HCT116 (cell line): ENCODE data around the gene TEX54. TPM values are rescaled to one million over a fixed set of nuclear protein-coding genes. Genes with fewer than 3 reads are reported as not detected.

Experiments
- ATAC-seq: fragments of 200-7000 bp; cut with Tn5 transposase; 2 replicates; pipeline ENCODE4 v1.9.1; 2020; ENCODE audit warnings: mild to moderate bottlenecking, moderate library complexity
- BruUV-seq: library from RNA; stranded (reverse); fragments of 400-500 nt; replicated peaks from 2 replicates; lab custom pipeline; 2021; lab: Mats Ljungman, UMichigan
- CTCF ChIA-PET: fragments of 300-600 bp; sonication (Branson Sonifier 250); formaldehyde crosslinking; loops from one replicate; lab custom pipeline; 2021; ENCODE audit warnings: antibody characterized with exemption; lab: Charles Lee
- POLR2A ChIA-PET: fragments of 300-600, 350-600 bp; sonication (Branson Sonifier 250); formaldehyde crosslinking; loops from one replicate; lab custom pipeline; 2021; ENCODE audit warnings: antibody characterized with exemption; lab: Charles Lee
- RAD21 ChIA-PET, 2 experiments: fragments of 300-600 bp; sonication (Branson Sonifier 250); formaldehyde crosslinking; loops; one replicate each; lab custom pipeline; 2023; ENCODE audit warnings: low total read pairs in 2 of 2; ENCODE audit not compliant: uncharacterized antibody in 2 of 2, unreplicated experiment in 2 of 2, low non-redundant PET in 1 of 2; lab: Charles Lee
- DNase-seq: peaks from one replicate; pipeline ENCODE4 v3.0.0-alpha.2; 2010; ENCODE audit warnings: low read depth, low spot score
- H2AFZ ChIP-seq: fragments of 200-600 bp; shearing (Covaris generic), sonication (generic); 2 replicates; pipeline ENCODE4 v1.6.1; 2017; ENCODE audit warnings: low read depth, mixed run types, mixed read lengths, antibody characterized with exemption, low read length; ENCODE audit not compliant: poor library complexity, severe bottlenecking
- H3K27ac ChIP-seq: 2 replicates; pipeline ENCODE4 v1.5.1; 2012; ENCODE audit warnings: low read depth, low read length
- H3K27me3 ChIP-seq: fragments of 200-600 bp; sonication (generic); 2 replicates; pipeline ENCODE4 v1.6.1; 2016; ENCODE audit warnings: mixed run types, low read length, mixed read lengths; ENCODE audit not compliant: insufficient read depth
- H3K36me3 ChIP-seq, 2 experiments: fragments of 200-500 bp in 1 of 2; fragments of 200-600 bp in 1 of 2; sonication (Bioruptor generic) in 1 of 2; sonication (generic) in 1 of 2; 2 replicates each; pipeline versions ENCODE4 v1.5.1 to v1.6.1; 2014 to 2016; ENCODE audit warnings: low read length in 2 of 2, inconsistent platforms in 1 of 2, mixed read lengths in 1 of 2, mixed run types in 1 of 2; ENCODE audit not compliant: insufficient read depth in 2 of 2, control insufficient read depth in 1 of 2
- H3K4me1 ChIP-seq, 2 experiments: fragments of 200-600 bp in 1 of 2; sonication (generic) in 1 of 2; 2 replicates each; pipeline versions ENCODE4 v1.5.1 to v1.6.1; 2012 to 2017; ENCODE audit warnings: low read length in 2 of 2, inconsistent platforms in 1 of 2, mild to moderate bottlenecking in 1 of 2, mixed read lengths in 1 of 2, mixed run types in 1 of 2, moderate library complexity in 1 of 2; ENCODE audit not compliant: insufficient read depth in 2 of 2, control insufficient read depth in 1 of 2
- H3K4me2 ChIP-seq: fragments of 200-600 bp; sonication (generic); 2 replicates; pipeline ENCODE4 v1.6.1; 2017; ENCODE audit warnings: mixed run types, low read length, mixed read lengths
- H3K4me3 ChIP-seq, 2 experiments: fragments of 200-600 bp in 1 of 2; sonication (generic) in 1 of 2; replicated peaks in 1 of 2; 2 replicates each; pipeline ENCODE4 v1.5.1; 2011 to 2016; ENCODE audit warnings: low read length in 2 of 2, control low read depth in 1 of 2, low read depth in 1 of 2, mild to moderate bottlenecking in 1 of 2, mixed read lengths in 1 of 2, mixed run types in 1 of 2
- H3K79me2 ChIP-seq: fragments of 200-600 bp; sonication (generic); 2 replicates; pipeline ENCODE4 v1.6.1; 2017; ENCODE audit warnings: mild to moderate bottlenecking, mixed run types, low read length, moderate library complexity, mixed read lengths; ENCODE audit not compliant: insufficient read depth
- H3K9ac ChIP-seq: fragments of 200-600 bp; sonication (generic); 2 replicates; pipeline ENCODE4 v1.6.1; 2016; ENCODE audit warnings: low read length, mixed read lengths
- H3K9me2 ChIP-seq: fragments of 200-600 bp; sonication (generic), shearing (Covaris generic); 2 replicates; pipeline ENCODE4 v1.6.1; 2017; ENCODE audit warnings: mixed run types, mild to moderate bottlenecking, moderate library complexity; ENCODE audit not compliant: insufficient read depth
- H3K9me3 ChIP-seq, 2 experiments: fragments of 200-500 bp in 1 of 2; fragments of 200-600 bp in 1 of 2; sonication (Bioruptor generic) in 1 of 2; sonication (generic) in 1 of 2; 2 replicates each; pipeline ENCODE4 v1.6.1; 2014 to 2017; ENCODE audit warnings: low read length in 2 of 2, mixed read lengths in 2 of 2, inconsistent platforms in 1 of 2, low read depth in 1 of 2, mild to moderate bottlenecking in 1 of 2, mixed run types in 1 of 2, moderate library complexity in 1 of 2; ENCODE audit not compliant: control insufficient read depth in 1 of 2, insufficient read depth in 1 of 2
- H4K20me1 ChIP-seq: fragments of 200-600 bp; sonication (generic), shearing (Covaris generic); 2 replicates; pipeline ENCODE4 v1.6.1; 2017; ENCODE audit warnings: mixed run types, mild to moderate bottlenecking, moderate library complexity; ENCODE audit not compliant: insufficient read depth
- CEBPB ChIP-seq: IDR thresholded peaks from 2 replicates; pipeline ENCODE4 v1.6.1; 2012; ENCODE audit warnings: low read depth
- EGR1 ChIP-seq: IDR thresholded peaks from 2 replicates; pipeline ENCODE4 v1.6.1; 2012; ENCODE audit warnings: low read depth
- ELF1 ChIP-seq: IDR thresholded peaks from 2 replicates; pipeline ENCODE4 v1.6.1; 2012; ENCODE audit warnings: low read depth, borderline replicate concordance
- EZH2phosphoT487 ChIP-seq: fragments of 200-600 bp; IDR thresholded peaks from 2 replicates; pipeline ENCODE4 v1.6.1; 2018; ENCODE audit warnings: antibody characterized with exemption, borderline replicate concordance
- FOSL1 ChIP-seq: IDR thresholded peaks from 2 replicates; pipeline ENCODE4 v1.6.1; 2012; ENCODE audit warnings: low read depth
- JUND ChIP-seq: IDR thresholded peaks from 2 replicates; pipeline ENCODE4 v1.6.1; 2012
- POLR2A ChIP-seq: IDR thresholded peaks from 2 replicates; pipeline ENCODE4 v1.7.0; 2011; ENCODE audit warnings: borderline replicate concordance; ENCODE audit not compliant: insufficient read depth, insufficient read length; ENCODE audit errors: extremely low read depth
- RAD21 ChIP-seq: IDR thresholded peaks from 2 replicates; pipeline ENCODE4 v1.6.1; 2012; ENCODE audit warnings: low read depth, mild to moderate bottlenecking
- SIN3A ChIP-seq: IDR thresholded peaks from 2 replicates; pipeline ENCODE4 v1.6.1; 2012; ENCODE audit warnings: low read depth
- SP1 ChIP-seq: IDR thresholded peaks from 2 replicates; pipeline ENCODE4 v1.6.1; 2012; ENCODE audit warnings: low read depth
- SRF ChIP-seq: IDR thresholded peaks from 2 replicates; pipeline ENCODE4 v1.6.1; 2012; ENCODE audit warnings: low read depth
- YY1 ChIP-seq: IDR thresholded peaks from 2 replicates; pipeline ENCODE4 v1.6.1; 2011; ENCODE audit warnings: low read length, low read depth, moderate library complexity, mild to moderate bottlenecking; ENCODE audit not compliant: insufficient replicate concordance; ENCODE audit errors: extremely low read depth
- ZFX ChIP-seq: fragments of 450-650 bp; IDR thresholded peaks from 2 replicates; pipeline ENCODE4 v1.6.1; 2017
- intact Hi-C: fragments of 100-400 bp; cut with micrococcal nuclease; formaldehyde crosslinking; loops from 2 replicates; pipeline ENCODE4 v1.10.0; 2022
- total RNA-seq: library from RNA; stranded (reverse); gene quantifications from one replicate; pipeline ENCODE4 v1.2.1, GENCODE V29; 2021; ENCODE audit not compliant: unreplicated experiment
- TF ChIP-seq, protein P1 (sequence below): IDR thresholded peaks from 2 replicates; pipeline ENCODE4 v1.6.1; 2012
- TF ChIP-seq, protein P2 (sequence below): IDR thresholded peaks from 2 replicates; pipeline ENCODE4 v1.6.1; 2012
- TF ChIP-seq, protein P3 (sequence below): IDR thresholded peaks from 2 replicates; pipeline ENCODE4 v1.6.1; 2011; ENCODE audit warnings: mild to moderate bottlenecking, low read length, moderate library complexity; ENCODE audit not compliant: insufficient replicate concordance; ENCODE audit errors: extremely low read depth
- TF ChIP-seq, protein P4 (sequence below), 3 experiments: fragments of 200-600 bp in 1 of 3; sonication (generic) in 1 of 3; IDR thresholded peaks in 2 of 3; conservative IDR thresholded peaks in 1 of 3; 2 replicates each; pipeline ENCODE4 v1.5.1; 2012 to 2017; ENCODE audit warnings: low read depth in 2 of 3, low read length in 2 of 3, antibody characterized with exemption in 1 of 3, borderline replicate concordance in 1 of 3, control low read depth in 1 of 3, mild to moderate bottlenecking in 1 of 3, mixed read lengths in 1 of 3, mixed run types in 1 of 3, moderate library complexity in 1 of 3; ENCODE audit not compliant: insufficient read depth in 1 of 3
- TF ChIP-seq, protein P5 (sequence below): IDR thresholded peaks from 2 replicates; pipeline ENCODE4 v1.6.1; 2012; ENCODE audit warnings: low read depth

The TEX54 gene
- total RNA-seq, 1 experiment from 2014 or later = not detected

DNA sequence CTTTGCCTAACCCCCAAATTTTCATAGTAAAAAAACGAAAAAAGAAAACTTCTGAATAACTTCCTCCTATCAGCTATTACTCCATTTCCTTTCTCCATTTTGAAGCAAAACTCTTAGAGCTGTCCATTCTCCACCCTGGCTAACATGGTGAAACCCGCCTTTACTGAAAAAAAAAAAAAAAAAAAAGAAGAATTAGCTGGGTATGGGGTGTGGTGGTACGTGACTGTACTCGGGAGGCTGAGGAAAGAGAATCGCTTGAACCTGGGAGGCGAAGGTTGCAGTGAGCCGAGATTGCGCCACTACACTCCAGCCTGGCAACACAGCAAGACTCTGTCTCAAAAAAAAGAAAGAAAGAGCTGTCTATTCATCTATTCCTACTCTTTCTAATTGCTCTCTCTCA lies 16.1 kb downstream of the TEX54 start (continued):
- TF ChIP-seq YY1 = no peak
- no peak for TF ChIP-seq ELF1
- TF ChIP-seq, all 23 proteins: peak for 0

DNA sequence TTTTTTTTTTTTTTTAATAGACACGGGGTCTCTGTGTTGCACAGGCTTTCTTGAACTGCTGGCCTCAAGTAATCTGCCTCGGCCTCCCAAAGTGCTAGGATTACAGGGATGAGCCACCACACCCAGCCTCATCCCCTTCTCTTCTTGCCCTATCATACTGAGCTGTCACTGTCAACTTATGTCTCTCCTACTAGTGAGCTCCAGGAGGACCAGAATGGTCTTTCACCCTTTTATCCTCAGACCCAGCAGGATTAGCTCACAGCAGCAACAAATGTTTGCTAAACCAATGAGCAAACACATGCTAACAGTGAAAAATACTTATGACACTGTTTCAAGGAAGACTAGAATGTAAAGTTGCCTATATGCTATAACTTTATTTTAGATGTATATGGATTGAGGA lies 21.0 kb downstream of the TEX54 start:
- Histone ChIP-seq H3K9ac (no peak overlapping the region), H3K4me1 (peaks cover 0 to 2% of the 10 kb centered on the region in 2 experiments; a peak in 1 of 4 replicates), H3K27me3 (no peaks in the 10 kb centered on the region), H3K79me2 (no peaks in the 10 kb centered on the region), H2AFZ (no peak overlapping the region), H3K4me2 (no peak overlapping the region), H3K36me3 (no peaks in the 10 kb centered on the region; a peak in 2 of 4 replicates), H3K9me2 (no peaks in the 10 kb centered on the region), H3K4me3 (no peak overlapping the region), H3K9me3 (no peaks in the 10 kb centered on the region), H3K27ac (no peak overlapping the region), H4K20me1 (no peaks in the 10 kb centered on the region)
- CTCF ChIA-PET = no interaction called here
- DNase-seq (no peak), ATAC-seq (no peak)
- BruUV-seq = no TSS peak
- TF ChIP-seq SRF = no peak
- TF ChIP-seq, protein P1, sequence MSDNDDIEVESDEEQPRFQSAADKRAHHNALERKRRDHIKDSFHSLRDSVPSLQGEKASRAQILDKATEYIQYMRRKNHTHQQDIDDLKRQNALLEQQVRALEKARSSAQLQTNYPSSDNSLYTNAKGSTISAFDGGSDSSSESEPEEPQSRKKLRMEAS = no peak
- no peak for TF ChIP-seq ZFX
- TF ChIP-seq, protein P2, sequence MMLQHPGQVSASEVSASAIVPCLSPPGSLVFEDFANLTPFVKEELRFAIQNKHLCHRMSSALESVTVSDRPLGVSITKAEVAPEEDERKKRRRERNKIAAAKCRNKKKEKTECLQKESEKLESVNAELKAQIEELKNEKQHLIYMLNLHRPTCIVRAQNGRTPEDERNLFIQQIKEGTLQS = no peak
- TF ChIP-seq POLR2A = no peak
- TF ChIP-seq SP1 = no peak
- TF ChIP-seq CEBPB = no peak
- no peak for TF ChIP-seq FOSL1
- no peak for TF ChIP-seq EGR1
- TF ChIP-seq SIN3A = no peak
- TF ChIP-seq EZH2phosphoT487 = no peak
- TF ChIP-seq, protein P3, sequence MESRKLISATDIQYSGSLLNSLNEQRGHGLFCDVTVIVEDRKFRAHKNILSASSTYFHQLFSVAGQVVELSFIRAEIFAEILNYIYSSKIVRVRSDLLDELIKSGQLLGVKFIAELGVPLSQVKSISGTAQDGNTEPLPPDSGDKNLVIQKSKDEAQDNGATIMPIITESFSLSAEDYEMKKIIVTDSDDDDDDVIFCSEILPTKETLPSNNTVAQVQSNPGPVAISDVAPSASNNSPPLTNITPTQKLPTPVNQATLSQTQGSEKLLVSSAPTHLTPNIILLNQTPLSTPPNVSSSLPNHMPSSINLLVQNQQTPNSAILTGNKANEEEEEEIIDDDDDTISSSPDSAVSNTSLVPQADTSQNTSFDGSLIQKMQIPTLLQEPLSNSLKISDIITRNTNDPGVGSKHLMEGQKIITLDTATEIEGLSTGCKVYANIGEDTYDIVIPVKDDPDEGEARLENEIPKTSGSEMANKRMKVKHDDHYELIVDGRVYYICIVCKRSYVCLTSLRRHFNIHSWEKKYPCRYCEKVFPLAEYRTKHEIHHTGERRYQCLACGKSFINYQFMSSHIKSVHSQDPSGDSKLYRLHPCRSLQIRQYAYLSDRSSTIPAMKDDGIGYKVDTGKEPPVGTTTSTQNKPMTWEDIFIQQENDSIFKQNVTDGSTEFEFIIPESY = no peak
- TF ChIP-seq, protein P4, sequence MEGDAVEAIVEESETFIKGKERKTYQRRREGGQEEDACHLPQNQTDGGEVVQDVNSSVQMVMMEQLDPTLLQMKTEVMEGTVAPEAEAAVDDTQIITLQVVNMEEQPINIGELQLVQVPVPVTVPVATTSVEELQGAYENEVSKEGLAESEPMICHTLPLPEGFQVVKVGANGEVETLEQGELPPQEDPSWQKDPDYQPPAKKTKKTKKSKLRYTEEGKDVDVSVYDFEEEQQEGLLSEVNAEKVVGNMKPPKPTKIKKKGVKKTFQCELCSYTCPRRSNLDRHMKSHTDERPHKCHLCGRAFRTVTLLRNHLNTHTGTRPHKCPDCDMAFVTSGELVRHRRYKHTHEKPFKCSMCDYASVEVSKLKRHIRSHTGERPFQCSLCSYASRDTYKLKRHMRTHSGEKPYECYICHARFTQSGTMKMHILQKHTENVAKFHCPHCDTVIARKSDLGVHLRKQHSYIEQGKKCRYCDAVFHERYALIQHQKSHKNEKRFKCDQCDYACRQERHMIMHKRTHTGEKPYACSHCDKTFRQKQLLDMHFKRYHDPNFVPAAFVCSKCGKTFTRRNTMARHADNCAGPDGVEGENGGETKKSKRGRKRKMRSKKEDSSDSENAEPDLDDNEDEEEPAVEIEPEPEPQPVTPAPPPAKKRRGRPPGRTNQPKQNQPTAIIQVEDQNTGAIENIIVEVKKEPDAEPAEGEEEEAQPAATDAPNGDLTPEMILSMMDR (IDR thresholded peaks at IDR 0.05 in 2 of 3, conservative IDR thresholded peaks at IDR 0.05 in 1 of 3; ENCODE audit: borderline replicate concordance in 1 of 3, insufficient read depth in 1 of 3, low read depth in 2 of 3, low read length in 2 of 3) = no peak
- TF ChIP-seq, protein P5, sequence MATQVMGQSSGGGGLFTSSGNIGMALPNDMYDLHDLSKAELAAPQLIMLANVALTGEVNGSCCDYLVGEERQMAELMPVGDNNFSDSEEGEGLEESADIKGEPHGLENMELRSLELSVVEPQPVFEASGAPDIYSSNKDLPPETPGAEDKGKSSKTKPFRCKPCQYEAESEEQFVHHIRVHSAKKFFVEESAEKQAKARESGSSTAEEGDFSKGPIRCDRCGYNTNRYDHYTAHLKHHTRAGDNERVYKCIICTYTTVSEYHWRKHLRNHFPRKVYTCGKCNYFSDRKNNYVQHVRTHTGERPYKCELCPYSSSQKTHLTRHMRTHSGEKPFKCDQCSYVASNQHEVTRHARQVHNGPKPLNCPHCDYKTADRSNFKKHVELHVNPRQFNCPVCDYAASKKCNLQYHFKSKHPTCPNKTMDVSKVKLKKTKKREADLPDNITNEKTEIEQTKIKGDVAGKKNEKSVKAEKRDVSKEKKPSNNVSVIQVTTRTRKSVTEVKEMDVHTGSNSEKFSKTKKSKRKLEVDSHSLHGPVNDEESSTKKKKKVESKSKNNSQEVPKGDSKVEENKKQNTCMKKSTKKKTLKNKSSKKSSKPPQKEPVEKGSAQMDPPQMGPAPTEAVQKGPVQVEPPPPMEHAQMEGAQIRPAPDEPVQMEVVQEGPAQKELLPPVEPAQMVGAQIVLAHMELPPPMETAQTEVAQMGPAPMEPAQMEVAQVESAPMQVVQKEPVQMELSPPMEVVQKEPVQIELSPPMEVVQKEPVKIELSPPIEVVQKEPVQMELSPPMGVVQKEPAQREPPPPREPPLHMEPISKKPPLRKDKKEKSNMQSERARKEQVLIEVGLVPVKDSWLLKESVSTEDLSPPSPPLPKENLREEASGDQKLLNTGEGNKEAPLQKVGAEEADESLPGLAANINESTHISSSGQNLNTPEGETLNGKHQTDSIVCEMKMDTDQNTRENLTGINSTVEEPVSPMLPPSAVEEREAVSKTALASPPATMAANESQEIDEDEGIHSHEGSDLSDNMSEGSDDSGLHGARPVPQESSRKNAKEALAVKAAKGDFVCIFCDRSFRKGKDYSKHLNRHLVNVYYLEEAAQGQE = no peak
- no peak for TF ChIP-seq RAD21
- no peak for TF ChIP-seq JUND
- TF ChIP-seq ELF1 = no peak
- RAD21 ChIA-PET = no interaction called here
- intact Hi-C loops = no loop called here
- POLR2A ChIA-PET = interaction anchor here (1.3 to 2.5 kb wide), 2 partner anchors 16 to 30 kb away, joined by 3 to 10 read pairs; no protein-coding TSS in a partner anchor
